ENCODE measurements around the gene UGT1A9. TPM values are rescaled to one million over a fixed set of nuclear protein-coding genes. Genes with fewer than 3 reads are reported as not detected.

The UGT1A9 gene
- total RNA-seq, 1 donor from 2014 or later, result not detected

DNA sequence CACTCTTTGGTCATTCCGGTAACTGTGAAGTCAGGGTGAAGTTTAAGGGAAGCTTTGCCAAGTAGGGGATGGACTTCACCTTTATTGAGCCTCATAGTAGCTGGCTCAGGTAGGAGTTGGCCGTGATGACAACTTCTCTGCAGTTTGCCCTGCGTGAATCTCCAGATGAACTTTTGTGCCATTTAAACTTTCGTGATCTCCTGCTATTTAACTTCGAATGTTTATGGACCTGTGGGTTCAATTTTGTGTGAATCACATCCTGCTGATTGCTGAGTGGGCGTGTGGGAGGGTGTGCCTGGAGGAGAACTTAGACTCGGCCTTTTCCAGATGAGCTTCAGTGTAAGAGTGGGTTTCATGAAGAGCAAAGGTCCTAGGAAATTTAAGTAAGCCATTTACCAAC lies 92.6 kb downstream of the UGT1A9 start:
- ATAC-seq (ENCODE audit: low read depth) (no peak), DNase-seq (no peak)
- Mint-ChIP-seq H3K36me3 (ENCODE audit: low read depth) (no peaks in the 10 kb centered on the region), H3K27me3 (peaks cover 18% of the 10 kb centered on the region), H3K4me3 (no peak overlapping the region), H3K4me1 (no peaks in the 10 kb centered on the region), H3K27ac (no peak overlapping the region), H3K9me3 (no peaks in the 10 kb centered on the region)
- TF ChIP-seq CTCF (IDR thresholded peaks at IDR 0.05), result no peak
- intact Hi-C loops (cut with micrococcal nuclease), result no loop called here
- POLR2A ChIA-PET, result no interaction called here
- CTCF ChIA-PET, result no interaction called here

DNA sequence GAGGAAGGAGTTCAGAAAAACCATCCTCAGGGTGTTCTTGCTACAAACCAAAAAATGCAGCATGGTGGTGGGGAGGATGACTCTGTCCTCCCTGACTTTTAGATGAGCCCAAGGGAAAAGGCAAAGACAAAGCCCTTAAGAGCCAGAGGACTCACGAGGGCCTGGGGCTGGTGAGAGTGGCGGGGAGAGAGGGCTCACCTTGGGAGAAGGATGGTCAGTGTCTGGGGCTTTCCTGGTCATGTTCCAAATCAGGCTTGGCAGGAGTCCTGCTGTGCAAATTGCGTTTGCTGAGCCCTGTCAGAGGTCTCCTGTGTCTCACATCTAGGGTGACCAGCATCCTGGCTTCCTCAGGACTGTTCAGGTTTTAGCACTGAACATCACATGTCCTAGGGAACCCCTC lies 93.1 kb downstream of the UGT1A9 start:
- no peaks in the 10 kb centered on the region for H3K9me3 Mint-ChIP-seq
- TF ChIP-seq CTCF (IDR thresholded peaks at IDR 0.05), result no peak
- H3K27ac Mint-ChIP-seq, result no peak overlapping the region
- intact Hi-C loops (cut with micrococcal nuclease), result no loop called here
- CTCF ChIA-PET, result no interaction called here
- H3K36me3 Mint-ChIP-seq (ENCODE audit: low read depth), result no peaks in the 10 kb centered on the region
- POLR2A ChIA-PET, result no interaction called here
- no peak overlapping the region for H3K4me3 Mint-ChIP-seq
- no peaks in the 10 kb centered on the region for H3K4me1 Mint-ChIP-seq
- no peak for DNase-seq
- no peak for ATAC-seq (ENCODE audit: low read depth)
- peaks cover 21% of the 10 kb centered on the region for H3K27me3 Mint-ChIP-seq

GRCh38 chr2:233766416-233766815 lies 94.7 kb downstream of the UGT1A9 start:
- DNase-seq (no peak), ATAC-seq (ENCODE audit: low read depth) (no peak)
- Mint-ChIP-seq H3K27ac (no peak overlapping the region), H3K36me3 (ENCODE audit: low read depth) (no peaks in the 10 kb centered on the region), H3K4me3 (no peak overlapping the region), H3K27me3 (peaks cover 21% of the 10 kb centered on the region), H3K4me1 (no peaks in the 10 kb centered on the region), H3K9me3 (no peaks in the 10 kb centered on the region)
- intact Hi-C loops (cut with micrococcal nuclease), result no loop called here
- POLR2A ChIA-PET, result no interaction called here
- TF ChIP-seq CTCF (IDR thresholded peaks at IDR 0.05), result no peak
- CTCF ChIA-PET, result no interaction called here

DNA sequence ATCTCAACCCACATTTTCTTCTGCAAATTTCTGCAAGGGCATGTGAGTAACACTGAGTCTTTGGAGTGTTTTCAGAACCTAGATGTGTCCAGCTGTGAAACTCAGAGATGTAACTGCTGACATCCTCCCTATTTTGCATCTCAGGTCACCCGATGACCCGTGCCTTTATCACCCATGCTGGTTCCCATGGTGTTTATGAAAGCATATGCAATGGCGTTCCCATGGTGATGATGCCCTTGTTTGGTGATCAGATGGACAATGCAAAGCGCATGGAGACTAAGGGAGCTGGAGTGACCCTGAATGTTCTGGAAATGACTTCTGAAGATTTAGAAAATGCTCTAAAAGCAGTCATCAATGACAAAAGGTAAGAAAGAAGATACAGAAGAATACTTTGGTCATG lies 96.4 kb downstream of the UGT1A9 start:
- CTCF ChIA-PET, result no interaction called here

DNA sequence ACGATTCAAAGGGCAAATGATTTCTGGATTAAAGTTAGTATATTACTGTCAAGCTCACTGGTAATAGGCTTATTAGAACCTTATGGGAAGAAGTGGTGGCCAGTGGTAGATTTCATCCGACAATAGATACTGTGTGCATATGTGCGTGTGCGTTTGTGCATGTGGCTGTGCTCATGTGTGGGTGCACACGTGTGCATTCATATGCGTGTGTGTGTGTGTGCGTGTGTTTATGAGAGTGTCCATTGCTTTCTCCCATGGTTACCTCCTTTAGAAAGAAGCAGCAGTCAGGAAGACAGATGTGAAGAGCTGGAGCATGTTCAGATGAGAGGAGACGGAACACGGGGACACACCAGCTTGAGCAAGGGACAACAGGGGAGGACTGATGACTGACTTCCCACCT lies 97.6 kb downstream of the UGT1A9 start:
- no peak for ATAC-seq (ENCODE audit: low read depth)

More for the DNA sequence above, 96.4 kb downstream of the UGT1A9 start:
- no peak for ATAC-seq (ENCODE audit: low read depth)
- POLR2A ChIA-PET, result no interaction called here
- H3K4me1 Mint-ChIP-seq, result no peaks in the 10 kb centered on the region
- TF ChIP-seq CTCF (IDR thresholded peaks at IDR 0.05), result no peak
- peaks cover 21% of the 10 kb centered on the region for H3K27me3 Mint-ChIP-seq
- no peak overlapping the region for H3K4me3 Mint-ChIP-seq
- no peaks in the 10 kb centered on the region for H3K36me3 Mint-ChIP-seq (ENCODE audit: low read depth)
- no peak overlapping the region for H3K27ac Mint-ChIP-seq
- DNase-seq, result no peak
- intact Hi-C loops (cut with micrococcal nuclease), result no loop called here
- no peaks in the 10 kb centered on the region for H3K9me3 Mint-ChIP-seq

More for the DNA sequence above, 97.6 kb downstream of the UGT1A9 start:
- H3K36me3 Mint-ChIP-seq (ENCODE audit: low read depth), result no peaks in the 10 kb centered on the region
- TF ChIP-seq CTCF (IDR thresholded peaks at IDR 0.05), result no peak
- peaks cover 21% of the 10 kb centered on the region for H3K27me3 Mint-ChIP-seq
- intact Hi-C loops (cut with micrococcal nuclease), result no loop called here
- no peaks in the 10 kb centered on the region for H3K4me1 Mint-ChIP-seq
- ChIA-PET POLR2A (no interaction called here), CTCF (no interaction called here)
- H3K4me3 Mint-ChIP-seq, result no peak overlapping the region
- DNase-seq, result no peak
- no peak overlapping the region for H3K27ac Mint-ChIP-seq
- H3K9me3 Mint-ChIP-seq, result no peaks in the 10 kb centered on the region

All from activated B cell treated with CpG ODN at 0.5 μM for 24 hours (primary cell).